HG02798 (cell line): ENCODE results near the gene TCF4.

Source experiments
- ATAC-seq: cut with Tn5 transposase; IDR thresholded peaks from one replicate; pipeline ENCODE4 v1.9.1; 2021; ENCODE audit warnings: mild to moderate bottlenecking; ENCODE audit not compliant: unreplicated experiment, poor library complexity

Gene TCF4

DNA sequence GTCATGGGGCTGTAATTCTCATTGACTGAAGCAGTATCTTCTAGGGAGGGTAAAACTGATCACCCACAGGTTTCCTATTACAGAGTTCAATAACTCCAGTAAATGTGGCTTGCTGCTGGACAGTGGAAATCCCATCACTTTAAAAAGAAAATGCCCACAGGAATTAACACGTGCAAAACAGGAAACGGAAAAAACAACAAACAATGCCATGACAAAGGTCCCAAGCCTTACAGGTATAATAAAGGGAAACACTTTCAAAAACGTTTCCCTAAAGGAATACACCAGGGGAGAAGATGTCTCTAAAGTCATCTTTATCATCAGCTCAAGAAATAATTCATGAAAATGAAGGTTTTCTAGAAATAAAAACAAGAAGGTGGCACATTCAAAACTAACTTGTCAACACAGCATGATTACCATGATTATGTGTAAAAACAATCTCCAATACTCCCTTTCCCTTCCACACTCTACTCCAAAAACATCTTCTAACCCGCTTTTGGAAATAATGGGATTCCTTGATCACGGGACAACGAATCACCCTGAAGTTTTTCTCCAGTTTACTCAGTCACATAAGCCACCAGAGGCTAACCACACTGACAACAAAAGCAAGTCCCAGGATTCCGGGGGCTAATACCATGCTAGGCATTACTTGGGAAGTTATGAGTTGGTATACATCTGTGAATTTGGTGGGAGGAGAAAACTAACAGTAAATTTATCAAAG, 167.9 kb downstream of the TCF4 start:
- peak; percentile 27 for ATAC-seq

DNA sequence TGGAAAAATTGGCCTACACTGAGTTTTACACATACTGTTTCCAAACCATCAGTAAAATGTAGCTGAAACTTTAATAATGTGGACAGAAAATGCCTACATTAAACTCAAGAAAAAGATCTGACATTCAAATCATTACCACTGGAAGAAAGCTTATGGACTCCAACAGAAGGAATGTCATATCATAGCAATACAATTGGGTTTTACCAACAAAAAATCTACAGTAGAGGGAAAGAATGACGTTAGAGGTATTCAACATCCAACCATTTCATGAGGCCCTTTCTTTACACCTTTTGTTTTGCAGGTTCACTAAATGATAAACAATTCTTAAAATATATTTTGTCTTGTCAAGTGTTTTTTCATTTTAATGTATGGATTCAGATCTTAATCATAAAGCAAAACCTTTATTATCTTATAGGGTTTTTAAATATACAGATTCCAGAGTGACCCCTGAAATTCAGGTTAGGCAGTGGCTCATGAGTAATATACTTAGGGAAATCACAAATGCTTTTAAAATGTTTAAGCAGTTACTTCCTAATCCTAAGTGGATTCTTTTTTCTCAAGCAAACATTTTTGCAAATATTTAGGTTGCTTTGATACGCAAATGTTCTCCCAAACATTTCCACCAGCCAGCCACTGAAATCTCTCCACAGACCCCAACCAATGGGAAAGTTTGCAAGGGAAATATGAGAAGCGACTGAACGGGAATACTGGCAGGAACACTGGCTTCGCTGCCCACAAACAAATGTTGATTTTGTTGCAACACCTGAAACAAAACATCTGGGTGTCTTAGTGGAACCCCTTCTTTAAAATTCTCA, 168.7 kb downstream of the TCF4 start:
- no peak for ATAC-seq

DNA sequence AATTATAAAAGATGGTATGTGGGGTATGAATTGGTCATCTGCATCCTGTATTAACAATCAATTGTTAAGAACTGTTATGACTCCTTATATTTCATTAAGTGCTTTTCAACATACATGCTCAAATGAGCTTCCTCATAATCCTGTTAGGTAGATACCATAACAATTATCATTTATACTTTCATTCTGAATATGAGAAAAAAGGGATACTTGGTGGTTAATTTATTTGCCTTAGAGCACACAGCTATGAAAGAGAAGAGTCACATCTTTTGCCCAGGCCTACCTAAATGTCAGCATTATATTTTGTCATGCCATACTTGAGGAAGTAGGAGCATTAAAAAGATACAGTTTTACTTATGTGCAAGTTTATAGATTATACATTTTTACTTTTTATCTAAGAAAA, 169.6 kb downstream of the TCF4 start:
- no peak for ATAC-seq

DNA sequence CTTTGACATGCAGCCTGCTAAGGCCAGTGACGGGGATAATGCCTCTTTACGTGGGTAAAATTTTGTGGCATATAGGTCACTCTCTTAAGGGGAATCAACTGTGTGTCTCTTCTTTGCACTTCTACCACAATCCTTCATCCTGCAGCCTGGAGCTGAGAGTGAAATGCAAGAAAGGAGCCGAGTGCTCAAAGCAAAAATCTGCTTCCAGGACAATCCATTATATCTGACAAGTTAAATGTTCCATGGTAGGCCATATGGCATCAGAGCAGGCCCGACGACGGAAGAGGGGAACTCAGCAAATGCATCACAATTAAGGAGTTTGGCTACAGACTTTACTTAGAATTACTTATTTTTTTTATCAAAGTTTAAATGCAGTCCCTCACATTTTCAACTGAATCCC, 171.2 kb downstream of the TCF4 start:
- ATAC-seq: no peak

DNA sequence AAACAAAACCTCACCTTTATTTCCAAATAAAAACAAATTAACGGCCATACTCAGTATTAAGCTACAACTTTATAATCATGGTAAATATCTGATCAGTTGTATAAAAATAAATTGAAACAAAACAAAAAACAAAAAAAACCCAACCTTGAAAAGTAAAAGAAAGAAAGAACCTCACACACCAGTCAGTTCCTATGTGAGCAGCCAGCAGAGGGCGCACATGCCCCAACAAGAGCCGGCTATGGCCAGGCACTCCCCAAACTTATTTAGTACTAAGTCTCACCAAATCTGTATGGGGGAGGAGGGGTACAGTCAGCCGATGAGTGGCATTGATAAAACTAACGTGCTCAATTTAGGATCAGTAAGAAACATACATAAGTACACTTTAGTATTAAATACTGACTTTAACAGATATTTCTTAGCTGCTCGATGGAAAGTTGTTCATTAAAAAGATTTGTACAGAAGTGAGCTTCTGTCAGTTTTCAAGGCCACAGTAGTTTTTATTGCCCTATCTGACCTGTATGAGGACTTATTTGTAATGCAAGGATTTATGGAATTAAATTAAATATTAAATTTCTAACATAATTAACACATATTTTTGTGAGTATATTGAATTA, 172.6 kb downstream of the TCF4 start:
- peak; percentile 87 for ATAC-seq

DNA sequence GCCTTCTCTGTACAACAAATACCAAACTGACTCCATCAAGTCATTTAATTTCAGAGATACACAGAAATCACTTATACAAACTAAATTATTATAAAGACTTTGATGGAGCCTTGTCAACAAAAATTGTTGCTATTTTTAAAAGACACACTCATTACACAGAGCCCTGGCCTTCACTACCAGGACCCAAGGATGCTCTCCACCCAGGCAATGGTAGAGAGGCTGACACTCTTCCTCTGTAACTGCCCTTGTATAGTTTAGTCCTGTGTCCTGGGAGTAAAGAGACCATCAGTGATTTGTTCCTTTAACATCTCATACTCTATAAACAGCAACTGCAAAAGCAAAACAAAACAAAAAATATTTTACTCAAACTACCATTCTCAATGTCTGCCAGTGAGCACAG, 173.5 kb downstream of the TCF4 start:
- ATAC-seq: no peak

DNA sequence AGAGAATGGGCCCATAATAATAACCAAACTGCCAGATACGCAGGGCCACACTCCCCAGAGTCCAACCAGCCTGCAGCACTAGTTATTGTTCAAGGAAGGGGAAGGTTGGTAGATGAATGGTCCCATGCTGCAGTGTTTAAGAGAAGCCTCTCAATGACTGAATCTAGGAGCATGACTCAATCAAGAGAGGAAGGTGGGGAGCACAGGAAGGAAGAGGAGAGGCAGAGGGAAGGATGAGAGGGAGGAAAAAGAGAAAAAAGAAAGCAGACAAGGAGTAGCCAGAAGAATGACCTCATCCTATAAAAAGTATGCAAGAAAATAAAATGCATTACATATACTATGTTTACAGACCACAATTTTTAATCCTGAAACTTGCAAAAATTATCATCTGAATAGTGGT, 174.5 kb downstream of the TCF4 start:
- no peak for ATAC-seq

DNA sequence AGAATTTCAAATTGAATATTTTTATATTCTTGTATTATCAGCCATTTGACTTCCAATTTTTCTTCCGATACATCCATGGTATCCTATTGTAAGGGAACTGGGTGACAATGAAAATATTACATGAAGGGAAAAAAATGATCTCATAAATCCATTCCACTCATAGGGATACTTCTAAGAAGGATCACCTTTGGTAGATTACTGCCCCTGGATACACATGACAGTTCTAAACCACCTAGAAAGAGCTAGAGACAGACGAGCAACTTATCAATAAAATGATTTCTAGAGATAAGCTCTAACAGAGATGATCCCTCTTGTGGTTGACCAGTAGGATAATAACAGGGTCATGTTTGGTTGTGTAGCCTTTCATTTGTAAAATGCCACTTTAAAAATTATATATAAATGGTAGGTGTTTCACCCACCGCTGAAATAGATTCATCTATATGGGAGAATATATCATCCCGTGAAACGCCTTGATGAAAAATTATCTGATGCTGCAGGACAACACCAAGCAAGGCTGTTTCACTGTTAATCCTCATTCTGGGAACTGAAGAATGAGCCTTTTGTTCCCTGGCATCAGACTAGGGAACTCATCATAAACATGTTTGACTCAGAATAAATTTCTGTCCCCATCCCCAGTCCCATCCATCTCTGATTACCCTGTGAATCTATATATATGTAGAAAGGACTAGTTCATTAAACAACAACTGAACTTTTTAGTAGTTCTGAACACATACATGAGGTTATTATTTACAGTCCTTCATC, 180.0 kb downstream of the TCF4 start:
- ATAC-seq: no peak

DNA sequence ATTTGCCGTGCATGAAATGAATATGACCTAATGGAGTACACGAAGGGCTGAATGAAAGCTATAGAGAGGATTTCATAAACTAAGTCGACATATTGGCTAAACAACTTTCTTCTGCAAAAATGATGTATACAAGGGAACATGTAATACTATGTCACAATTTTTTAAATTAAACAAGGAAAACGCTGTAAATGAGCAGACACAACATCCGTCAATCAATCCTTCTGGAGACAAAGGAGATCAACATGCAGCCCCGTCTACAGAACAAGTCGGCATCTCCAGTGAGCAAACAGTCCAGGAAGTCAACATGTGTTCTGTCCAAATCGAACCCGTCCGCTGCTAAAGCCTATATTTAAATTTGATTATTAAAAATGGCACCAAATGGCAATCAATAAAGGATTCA, 180.8 kb downstream of the TCF4 start:
- no peak for ATAC-seq

DNA sequence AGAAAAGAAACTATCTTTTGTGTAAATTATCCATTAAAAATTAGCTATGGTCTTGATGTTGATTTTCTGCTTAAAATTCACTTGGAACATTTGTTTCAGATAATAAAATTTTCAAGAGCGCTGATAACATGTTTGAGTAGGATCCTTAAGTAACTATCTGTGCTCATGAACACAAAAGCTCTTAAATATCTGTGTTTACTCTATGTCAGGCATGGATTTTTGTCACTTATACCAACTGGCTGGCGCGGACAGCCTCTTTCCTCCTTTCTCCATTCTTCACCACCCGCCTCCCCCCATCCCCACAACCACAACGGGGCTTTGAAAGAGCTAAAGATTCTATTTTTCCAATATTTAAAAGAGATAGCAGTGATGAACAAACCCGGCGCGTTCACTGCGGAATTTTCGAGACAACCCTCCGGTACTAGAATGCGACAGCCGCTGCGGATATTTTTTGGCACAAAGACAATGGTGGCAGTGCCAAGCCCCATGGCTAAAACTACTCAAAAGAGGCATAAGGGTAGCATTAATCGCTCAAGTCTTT, 181.5 kb downstream of the TCF4 start:
- no peak for ATAC-seq

DNA sequence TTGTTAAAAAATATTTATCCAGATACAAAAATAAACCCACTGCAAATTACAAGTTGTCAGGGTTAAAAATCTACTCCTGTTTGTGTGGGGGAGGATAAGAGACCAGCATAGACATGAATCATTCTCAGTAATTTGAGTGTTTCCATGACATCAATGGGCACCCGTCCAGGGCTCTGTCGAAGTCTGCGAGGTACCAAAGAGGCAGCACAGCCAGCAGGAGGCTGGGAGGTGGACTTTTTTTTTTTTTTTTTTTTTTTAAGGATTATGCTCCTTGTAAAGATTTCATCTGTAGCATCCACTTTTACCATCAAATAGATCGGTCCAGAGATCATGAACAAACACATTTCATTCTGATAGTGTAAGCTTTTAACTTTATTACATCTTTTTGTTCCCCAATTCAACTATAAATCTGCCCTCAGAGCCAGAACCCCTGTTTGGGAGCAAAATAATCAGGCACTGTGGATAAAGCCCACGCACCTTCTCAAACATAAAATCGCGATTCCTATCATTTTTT, 182.0 kb downstream of the TCF4 start:
- ATAC-seq: no peak

DNA sequence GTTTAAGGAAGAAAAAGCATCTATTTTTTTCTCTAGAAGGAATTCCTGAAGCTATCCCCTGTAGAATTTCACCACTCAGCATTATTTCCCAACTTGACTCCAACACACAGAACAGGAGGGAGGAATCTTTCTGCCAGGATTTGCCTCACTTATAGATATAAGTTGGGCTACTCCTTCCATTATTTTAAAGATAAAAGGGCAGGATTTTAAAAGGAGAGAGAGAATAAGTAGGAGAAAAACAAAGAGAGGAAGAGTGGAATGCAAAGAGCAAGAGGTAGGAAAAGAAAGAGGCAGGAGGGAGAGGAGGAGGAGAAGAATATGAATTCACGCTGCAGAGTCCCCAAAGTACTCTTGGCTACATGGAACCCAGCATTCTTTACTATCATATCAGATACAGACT, 182.5 kb downstream of the TCF4 start:
- no peak for ATAC-seq

DNA sequence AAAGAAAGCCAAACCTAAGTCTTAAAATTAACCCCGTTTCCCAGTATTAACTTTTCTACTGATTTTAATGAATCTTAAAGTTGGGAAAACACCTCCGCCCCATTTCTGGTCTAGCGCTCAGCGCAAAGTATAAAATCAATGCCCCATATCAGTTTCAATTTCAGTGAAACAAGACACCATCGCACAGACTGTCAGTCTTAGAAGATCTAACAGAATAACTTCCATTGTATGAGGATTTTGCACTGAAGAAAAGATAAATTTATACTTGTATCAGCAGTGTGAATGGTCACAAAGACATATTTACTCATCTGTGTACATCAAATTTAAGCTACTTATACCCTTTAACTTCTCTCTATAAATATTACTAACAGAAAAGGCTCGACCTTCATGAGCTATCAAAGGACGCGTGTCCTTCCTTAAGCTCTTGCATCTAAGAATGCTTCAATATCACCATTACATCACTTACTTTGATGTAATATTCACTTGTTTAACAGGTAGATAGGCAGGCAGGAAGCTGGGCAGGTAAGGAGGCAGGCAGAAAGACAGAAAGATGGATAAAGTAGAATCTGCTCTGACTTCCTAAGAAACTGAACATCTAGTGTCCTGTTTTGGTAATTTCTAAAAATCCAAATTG, 183.0 kb downstream of the TCF4 start:
- ATAC-seq: peak; percentile 45

DNA sequence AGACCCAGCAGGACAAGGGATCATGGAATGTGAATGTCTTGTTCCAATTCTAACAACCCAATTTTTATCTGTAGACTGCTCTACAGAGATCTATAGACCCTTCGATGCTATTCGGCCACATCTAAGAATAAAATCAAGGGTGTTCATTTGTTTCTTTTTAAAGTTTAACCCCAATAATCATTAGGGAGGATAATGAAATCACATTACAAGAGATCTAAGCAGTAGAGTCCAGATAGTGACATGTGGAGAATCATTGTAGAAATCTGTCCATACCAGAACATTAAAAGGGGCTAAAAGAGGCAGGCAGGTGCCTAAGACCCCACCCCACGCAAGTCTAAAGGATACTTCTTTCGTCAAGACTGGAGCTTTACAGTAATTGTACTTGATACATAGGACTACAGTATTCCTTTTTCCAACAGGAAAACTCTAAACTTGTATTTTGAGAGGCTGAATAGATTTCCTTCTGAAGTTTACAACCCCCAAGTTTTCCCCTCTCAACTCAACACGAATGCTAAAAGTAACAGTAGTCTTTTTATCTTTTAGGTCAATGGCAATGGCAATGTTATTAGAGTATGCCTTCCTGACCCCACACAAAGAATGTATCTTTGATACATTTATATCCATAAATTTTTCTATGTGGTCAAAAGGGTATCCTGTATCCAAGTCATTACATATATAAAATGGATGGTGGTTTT, 183.7 kb downstream of the TCF4 start:
- no peak for ATAC-seq

DNA sequence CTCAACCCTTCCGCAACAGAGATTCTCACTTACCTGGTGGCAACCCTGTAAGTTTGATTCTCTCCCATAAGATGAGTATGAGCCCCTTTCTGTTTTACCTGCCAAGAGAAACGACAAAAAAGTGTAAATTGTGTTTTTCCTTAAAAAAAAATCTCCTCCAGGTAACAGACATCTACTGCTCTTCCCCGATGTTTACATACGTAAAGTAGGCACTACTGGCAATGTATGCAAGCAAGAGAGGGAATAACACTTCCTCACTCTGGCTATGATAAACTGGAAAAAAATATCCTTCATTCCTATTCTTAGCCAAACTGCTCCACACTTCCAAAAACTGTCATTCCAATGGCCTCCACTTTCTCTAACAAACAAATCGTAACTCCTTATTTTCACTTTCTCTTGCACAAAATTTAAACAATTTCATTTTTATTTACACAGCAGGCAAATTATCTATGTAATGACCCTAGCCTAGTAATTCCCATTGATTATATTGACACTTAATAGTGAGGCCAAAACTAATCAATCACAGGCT, 184.5 kb downstream of the TCF4 start:
- ATAC-seq: no peak

DNA sequence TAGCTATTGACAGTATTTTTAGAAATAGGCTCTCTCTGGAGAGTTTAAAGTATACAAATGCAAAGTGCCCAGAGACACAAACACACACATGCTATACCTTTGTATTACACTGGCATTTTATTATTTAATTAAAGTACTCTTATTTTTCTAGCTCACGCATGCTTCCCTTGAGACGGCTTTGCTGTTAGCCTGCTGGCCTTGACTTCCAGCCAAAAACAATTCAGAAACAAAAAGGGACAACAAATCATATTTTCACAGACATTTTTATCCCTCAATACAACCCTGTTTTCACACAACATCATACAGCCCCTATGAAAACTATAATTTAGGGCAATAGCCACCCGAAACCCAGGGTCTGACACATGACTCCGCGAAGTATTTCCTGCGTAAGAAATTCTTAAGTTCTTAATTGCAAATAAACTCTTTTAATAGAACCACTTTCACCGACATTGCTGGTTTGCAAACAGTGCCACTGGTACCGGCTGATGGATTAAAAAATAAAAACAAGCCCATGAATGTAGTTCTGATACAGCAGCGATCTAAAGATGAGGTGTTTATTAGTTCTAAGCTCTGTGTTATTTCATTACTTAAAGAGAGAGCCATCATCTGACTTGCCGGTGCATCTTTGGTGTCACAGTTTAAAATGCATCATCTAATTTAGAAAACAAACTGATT, 185.1 kb downstream of the TCF4 start:
- ATAC-seq: no peak

DNA sequence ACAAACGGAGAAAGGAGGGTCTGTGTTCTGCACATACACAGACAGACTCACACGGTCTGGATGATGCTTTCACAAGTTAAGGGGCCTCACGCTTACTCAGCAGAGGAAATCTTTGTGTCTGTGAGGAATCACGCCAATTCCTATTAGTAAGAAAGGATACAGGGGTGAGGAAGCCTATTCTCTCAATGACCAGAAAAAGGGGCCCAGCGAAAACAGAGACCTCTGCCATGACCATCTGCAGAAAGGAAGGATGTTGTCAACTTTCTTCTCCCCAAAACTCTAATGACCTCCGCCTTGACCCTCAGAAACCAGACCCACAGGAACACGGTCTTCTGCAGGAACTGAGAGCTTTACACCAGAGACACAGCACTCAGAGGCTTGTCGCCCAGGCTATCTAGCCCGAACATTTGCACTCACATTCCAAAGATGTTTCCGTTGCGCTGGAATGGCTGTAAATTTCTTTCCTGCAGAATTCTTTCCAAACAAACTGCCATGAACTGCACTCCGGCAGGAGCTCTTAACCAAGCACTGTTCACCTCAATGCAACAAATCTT, 186.3 kb downstream of the TCF4 start:
- no peak for ATAC-seq
